BE2C (cell line): ENCODE data around the gene MYOD1.

Experiments
- DNase-seq: peaks from one replicate; pipeline ENCODE4 v3.0.0-alpha.2; 2020
- H3K27me3 ChIP-seq: fragments of 250-450 bp; sonication (Bioruptor Pico); 2 replicates; pipeline ENCODE4 v1.5.1; 2020; ENCODE audit warnings: mild to moderate bottlenecking
- H3K36me3 ChIP-seq: fragments of 250-450 bp; sonication (Bioruptor Pico); 2 replicates; pipeline ENCODE4 v1.5.1; 2020; ENCODE audit warnings: mild to moderate bottlenecking
- H3K4me1 ChIP-seq: fragments of 250-450 bp; sonication (Bioruptor Pico); 2 replicates; pipeline ENCODE4 v1.5.1; 2020
- H3K4me3 ChIP-seq: 2 replicates; pipeline ENCODE4 v1.5.1; 2011; ENCODE audit warnings: low read depth, low read length
- H3K9me3 ChIP-seq: fragments of 250-450 bp; sonication (Bioruptor Pico); 2 replicates; pipeline ENCODE4 v1.5.1; 2020
- TF ChIP-seq, protein P1 (sequence below): IDR thresholded peaks from 2 replicates; pipeline ENCODE4 v1.5.1; 2012; ENCODE audit warnings: mild to moderate bottlenecking, low read depth, low read length

The MYOD1 gene

DNA sequence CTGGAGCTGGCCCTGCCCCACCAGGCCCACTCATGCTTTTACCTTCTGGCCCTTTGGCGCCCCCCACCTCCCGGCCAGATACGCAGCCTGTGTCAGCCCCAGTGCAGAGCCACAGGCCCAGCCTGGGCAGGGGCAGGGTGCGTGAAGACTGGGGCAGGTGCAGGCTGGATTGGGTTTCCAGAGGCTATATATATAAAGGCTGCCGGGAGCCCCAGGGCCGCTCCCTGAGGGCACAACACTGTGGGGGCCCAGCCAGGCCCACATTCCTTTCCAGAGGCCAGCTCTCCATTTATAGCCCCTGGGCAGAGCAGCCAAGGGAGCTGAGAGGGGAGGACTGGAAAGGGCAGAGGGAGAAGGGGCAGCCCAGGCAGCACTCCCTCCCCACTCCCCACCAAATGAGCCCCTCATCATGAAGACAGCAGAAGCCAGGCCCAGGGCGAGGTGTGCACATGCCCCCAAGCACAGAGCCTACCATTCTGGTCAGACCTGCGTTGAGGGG is 5.0 kb upstream of the MYOD1 start:
- no peak for DNase-seq
- TF ChIP-seq, protein P1, sequence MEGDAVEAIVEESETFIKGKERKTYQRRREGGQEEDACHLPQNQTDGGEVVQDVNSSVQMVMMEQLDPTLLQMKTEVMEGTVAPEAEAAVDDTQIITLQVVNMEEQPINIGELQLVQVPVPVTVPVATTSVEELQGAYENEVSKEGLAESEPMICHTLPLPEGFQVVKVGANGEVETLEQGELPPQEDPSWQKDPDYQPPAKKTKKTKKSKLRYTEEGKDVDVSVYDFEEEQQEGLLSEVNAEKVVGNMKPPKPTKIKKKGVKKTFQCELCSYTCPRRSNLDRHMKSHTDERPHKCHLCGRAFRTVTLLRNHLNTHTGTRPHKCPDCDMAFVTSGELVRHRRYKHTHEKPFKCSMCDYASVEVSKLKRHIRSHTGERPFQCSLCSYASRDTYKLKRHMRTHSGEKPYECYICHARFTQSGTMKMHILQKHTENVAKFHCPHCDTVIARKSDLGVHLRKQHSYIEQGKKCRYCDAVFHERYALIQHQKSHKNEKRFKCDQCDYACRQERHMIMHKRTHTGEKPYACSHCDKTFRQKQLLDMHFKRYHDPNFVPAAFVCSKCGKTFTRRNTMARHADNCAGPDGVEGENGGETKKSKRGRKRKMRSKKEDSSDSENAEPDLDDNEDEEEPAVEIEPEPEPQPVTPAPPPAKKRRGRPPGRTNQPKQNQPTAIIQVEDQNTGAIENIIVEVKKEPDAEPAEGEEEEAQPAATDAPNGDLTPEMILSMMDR = no peak
- H3K4me1 ChIP-seq = no peaks in the 10 kb centered on the region
- no peak overlapping the region for H3K4me3 ChIP-seq
- H3K9me3 ChIP-seq = no peaks in the 10 kb centered on the region
- H3K27me3 ChIP-seq = peaks cover 13% of the 10 kb centered on the region
- H3K36me3 ChIP-seq = no peaks in the 10 kb centered on the region

DNA sequence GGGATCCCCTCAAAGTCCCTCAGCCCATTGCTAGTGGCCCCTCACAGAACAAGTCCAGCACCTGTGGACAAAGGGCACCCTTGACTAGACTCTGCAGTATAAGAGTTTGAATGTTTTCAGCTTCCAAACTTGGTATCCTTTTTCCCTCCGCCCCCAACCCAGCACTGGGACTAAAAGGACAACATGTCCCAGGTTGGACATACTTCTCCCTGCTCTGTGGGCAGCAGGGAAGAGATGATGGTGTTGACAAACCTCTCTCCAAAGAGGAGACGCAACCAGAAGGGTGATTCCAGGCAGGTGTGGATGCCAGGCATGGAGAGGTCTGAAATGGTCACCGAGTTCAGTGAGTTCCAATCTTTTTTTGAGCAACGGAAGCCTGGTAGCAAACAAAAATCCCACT is 4.5 kb upstream of the MYOD1 start:
- TF ChIP-seq, protein P1 = no peak
- Histone ChIP-seq H3K27me3 (peaks cover 18% of the 10 kb centered on the region), H3K4me1 (no peaks in the 10 kb centered on the region), H3K4me3 (no peak overlapping the region), H3K9me3 (no peaks in the 10 kb centered on the region), H3K36me3 (no peaks in the 10 kb centered on the region)
- DNase-seq = no peak

DNA sequence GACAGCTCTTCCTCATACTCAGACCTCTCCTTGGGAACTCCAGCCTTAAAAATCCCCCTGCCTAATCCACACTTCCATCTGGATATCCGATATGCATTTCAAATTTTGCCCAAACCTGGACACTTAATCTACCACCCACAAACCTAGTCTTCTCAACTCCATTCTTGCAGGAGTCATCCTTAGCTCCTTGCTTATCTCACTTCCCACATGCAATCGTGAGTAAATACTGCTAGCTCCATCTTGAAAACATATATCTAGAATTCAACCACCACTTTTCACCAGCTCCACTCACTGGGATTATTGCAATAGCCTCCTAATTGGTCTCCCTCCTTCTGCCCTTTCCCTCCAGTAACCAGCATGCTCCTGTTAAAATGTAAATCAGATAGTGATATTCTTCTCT is 2.6 kb upstream of the MYOD1 start:
- Histone ChIP-seq H3K36me3 (no peaks in the 10 kb centered on the region), H3K4me1 (no peaks in the 10 kb centered on the region), H3K9me3 (no peaks in the 10 kb centered on the region), H3K4me3 (no peak overlapping the region), H3K27me3 (peaks cover 37% of the 10 kb centered on the region)
- TF ChIP-seq, protein P1 = no peak
- no peak for DNase-seq

DNA sequence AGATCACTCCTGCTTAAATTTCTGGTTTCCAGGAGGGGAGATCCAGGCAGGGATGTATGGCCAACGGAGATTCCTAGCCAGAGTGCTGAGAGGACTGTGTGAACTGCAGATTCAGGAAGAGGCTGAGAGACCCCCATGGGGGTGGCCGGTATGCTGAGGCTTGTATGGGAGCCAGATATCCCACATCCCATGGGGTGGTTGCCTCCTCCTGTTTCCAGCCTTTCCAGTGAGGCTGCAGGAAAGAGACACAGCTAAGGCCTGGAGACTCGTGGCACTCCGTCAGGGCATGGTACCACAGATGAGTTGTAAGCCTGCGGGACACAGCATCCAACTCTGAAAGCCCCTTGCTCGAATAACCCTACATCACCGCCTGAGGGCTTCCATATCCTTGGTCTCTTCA is 1.4 kb upstream of the MYOD1 start:
- TF ChIP-seq, protein P1 = no peak
- Histone ChIP-seq H3K4me3 (no peak overlapping the region), H3K36me3 (no peaks in the 10 kb centered on the region), H3K9me3 (no peaks in the 10 kb centered on the region), H3K4me1 (no peaks in the 10 kb centered on the region), H3K27me3 (peaks cover 47% of the 10 kb centered on the region)
- no peak for DNase-seq

DNA sequence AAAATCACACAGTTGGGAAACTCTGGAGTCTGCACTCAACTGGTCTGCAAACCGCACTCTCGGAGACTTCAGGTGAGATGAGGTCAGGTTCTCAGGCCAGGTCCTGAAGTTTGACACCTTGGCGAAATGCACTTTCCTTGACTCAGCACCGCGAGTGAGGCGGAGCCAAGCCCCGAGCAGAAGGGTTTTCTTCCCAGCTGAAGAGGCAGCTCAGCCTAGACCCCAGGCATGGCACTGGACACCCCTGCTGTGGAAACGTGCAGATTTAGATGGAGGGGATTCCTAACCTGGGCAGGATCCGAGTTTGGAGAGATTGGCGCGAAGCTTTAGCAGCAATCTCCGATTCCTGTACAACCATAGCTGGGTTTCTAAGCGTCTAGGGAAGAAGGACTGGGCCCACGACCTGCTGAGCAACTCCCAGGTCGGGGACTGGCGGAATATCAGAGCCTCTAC is 835 bp upstream of the MYOD1 start:
- no peaks in the 10 kb centered on the region for H3K9me3 ChIP-seq
- H3K27me3 ChIP-seq = peaks cover 47% of the 10 kb centered on the region
- DNase-seq = no peak
- H3K4me3 ChIP-seq = no peak overlapping the region
- no peaks in the 10 kb centered on the region for H3K4me1 ChIP-seq
- TF ChIP-seq, protein P1 = no peak
- no peaks in the 10 kb centered on the region for H3K36me3 ChIP-seq

DNA sequence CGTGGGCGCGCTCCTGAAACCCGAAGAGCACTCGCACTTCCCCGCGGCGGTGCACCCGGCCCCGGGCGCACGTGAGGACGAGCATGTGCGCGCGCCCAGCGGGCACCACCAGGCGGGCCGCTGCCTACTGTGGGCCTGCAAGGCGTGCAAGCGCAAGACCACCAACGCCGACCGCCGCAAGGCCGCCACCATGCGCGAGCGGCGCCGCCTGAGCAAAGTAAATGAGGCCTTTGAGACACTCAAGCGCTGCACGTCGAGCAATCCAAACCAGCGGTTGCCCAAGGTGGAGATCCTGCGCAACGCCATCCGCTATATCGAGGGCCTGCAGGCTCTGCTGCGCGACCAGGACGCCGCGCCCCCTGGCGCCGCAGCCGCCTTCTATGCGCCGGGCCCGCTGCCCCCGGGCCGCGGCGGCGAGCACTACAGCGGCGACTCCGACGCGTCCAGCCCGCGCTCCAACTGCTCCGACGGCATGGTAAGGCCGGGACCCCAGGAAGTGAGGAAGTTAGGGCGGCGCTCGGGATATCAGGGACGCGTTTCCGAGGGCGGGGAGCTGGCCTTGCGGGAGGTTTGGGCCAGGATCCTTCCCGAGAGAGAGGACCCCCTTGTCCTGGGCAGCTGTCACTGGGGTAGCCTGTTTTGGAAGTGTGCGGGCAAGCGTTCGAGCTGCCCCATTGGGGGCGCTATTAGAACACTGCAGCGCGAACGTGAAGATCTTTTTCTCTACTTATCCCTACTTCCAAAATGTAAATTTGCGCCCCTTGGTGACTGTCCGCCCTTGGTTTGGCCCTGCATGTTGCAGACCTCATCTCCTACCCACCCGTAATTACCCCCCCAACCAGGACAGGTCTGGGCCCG is 796 bp downstream of the MYOD1 start:
- Histone ChIP-seq H3K9me3 (no peaks in the 10 kb centered on the region), H3K36me3 (no peaks in the 10 kb centered on the region), H3K4me3 (no peak overlapping the region), H3K27me3 (peaks cover 47% of the 10 kb centered on the region), H3K4me1 (no peaks in the 10 kb centered on the region)
- TF ChIP-seq, protein P1 = no peak
- DNase-seq = no peak
